ENCODE results near the gene OSBPL1A.

Gene OSBPL1A

DNA sequence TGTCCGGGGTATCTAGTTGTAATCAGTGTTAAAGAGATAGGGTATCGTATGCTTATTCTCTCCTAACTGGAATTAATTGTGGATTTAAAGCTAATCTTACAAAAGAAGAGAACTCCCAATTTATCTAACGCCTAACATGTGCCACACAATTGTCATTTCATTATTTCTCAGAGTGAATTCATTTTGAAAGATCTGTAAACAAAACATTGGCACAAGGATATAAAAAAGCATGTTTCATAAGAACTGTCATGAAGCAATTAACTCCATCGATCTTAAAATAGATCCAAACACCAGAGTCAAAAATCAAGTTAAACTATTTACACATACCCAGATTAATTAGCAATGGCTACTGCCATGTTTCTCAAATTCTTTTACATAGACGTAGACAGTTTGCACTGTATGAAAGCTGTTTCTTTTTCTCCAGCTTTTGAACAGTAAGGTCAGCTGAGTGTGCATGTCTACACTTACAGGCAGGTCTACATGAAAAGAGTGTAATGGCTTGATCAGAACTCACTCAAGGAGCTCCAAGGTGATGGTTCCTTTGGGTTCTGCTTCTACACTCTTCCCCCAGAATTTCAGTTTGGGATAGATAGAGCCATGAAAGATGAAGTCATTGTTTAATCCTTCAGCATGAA, 220.0 kb downstream of the OSBPL1A start:
- Histone ChIP-seq H3K27me3 (ENCODE audit: low read length) (no peaks in the 10 kb centered on the region), H4K20me1 (ENCODE audit: low read depth, low read length) (no peaks in the 10 kb centered on the region), H2AFZ (ENCODE audit: low read depth, low read length, severe bottlenecking) (no peak overlapping the region), H3K79me2 (ENCODE audit: insufficient read depth, low read length) (no peaks in the 10 kb centered on the region), H3K9me2 (replicated peaks; ENCODE audit: insufficient read depth, low read length) (no peaks in the 10 kb centered on the region), H3K4me2 (ENCODE audit: low read depth, low read length, poor library complexity, severe bottlenecking) (peak overlapping the region; percentile 53), H3K9me3 (ENCODE audit: insufficient read depth, low read length) (no peaks in the 10 kb centered on the region), H3F3A (ENCODE audit: insufficient read depth) (no peaks in the 10 kb centered on the region), H3K9ac (ENCODE audit: low read length) (no peak overlapping the region), H3K36me3 (ENCODE audit: low read length) (no peaks in the 10 kb centered on the region), H3K4me3 (ENCODE audit: insufficient read depth, low read length, poor library complexity, severe bottlenecking) (no peak overlapping the region), H3K27ac (ENCODE audit: low read depth, low read length) (no peak overlapping the region)
- TF ChIP-seq EZH2phosphoT487 (conservative IDR thresholded peaks at IDR 0.05; ENCODE audit: low read length) = no peak
- TF ChIP-seq, protein P1, sequence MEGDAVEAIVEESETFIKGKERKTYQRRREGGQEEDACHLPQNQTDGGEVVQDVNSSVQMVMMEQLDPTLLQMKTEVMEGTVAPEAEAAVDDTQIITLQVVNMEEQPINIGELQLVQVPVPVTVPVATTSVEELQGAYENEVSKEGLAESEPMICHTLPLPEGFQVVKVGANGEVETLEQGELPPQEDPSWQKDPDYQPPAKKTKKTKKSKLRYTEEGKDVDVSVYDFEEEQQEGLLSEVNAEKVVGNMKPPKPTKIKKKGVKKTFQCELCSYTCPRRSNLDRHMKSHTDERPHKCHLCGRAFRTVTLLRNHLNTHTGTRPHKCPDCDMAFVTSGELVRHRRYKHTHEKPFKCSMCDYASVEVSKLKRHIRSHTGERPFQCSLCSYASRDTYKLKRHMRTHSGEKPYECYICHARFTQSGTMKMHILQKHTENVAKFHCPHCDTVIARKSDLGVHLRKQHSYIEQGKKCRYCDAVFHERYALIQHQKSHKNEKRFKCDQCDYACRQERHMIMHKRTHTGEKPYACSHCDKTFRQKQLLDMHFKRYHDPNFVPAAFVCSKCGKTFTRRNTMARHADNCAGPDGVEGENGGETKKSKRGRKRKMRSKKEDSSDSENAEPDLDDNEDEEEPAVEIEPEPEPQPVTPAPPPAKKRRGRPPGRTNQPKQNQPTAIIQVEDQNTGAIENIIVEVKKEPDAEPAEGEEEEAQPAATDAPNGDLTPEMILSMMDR (IDR thresholded peaks at IDR 0.05; ENCODE audit: insufficient read depth, low read length, poor library complexity, severe bottlenecking) = no peak

GRCh38 chr18:24176727-24177416, 220.8 kb downstream of the OSBPL1A start:
- peak overlapping the region; percentile 53 for H3K4me2 ChIP-seq (ENCODE audit: low read depth, low read length, poor library complexity, severe bottlenecking)
- no peaks in the 10 kb centered on the region for H3K27me3 ChIP-seq (ENCODE audit: low read length)
- H3K9me3 ChIP-seq (ENCODE audit: insufficient read depth, low read length) = no peaks in the 10 kb centered on the region
- H3K9ac ChIP-seq (ENCODE audit: low read length) = peak overlapping the region; percentile 21; the same call in 1 of the 2 replicates
- no peak overlapping the region for H3K4me3 ChIP-seq (ENCODE audit: insufficient read depth, low read length, poor library complexity, severe bottlenecking)
- H3K79me2 ChIP-seq (ENCODE audit: insufficient read depth, low read length) = no peaks in the 10 kb centered on the region
- H3K9me2 ChIP-seq (replicated peaks; ENCODE audit: insufficient read depth, low read length) = no peaks in the 10 kb centered on the region
- H3K36me3 ChIP-seq (ENCODE audit: low read length) = no peaks in the 10 kb centered on the region
- peak overlapping the region; percentile 30; the same call in 1 of the 2 replicates for H3K27ac ChIP-seq (ENCODE audit: low read depth, low read length)
- TF ChIP-seq EZH2phosphoT487 (conservative IDR thresholded peaks at IDR 0.05; ENCODE audit: low read length) = no peak
- TF ChIP-seq, protein P1 (IDR thresholded peaks at IDR 0.05; ENCODE audit: insufficient read depth, low read length, poor library complexity, severe bottlenecking) = peak; percentile 92
- H4K20me1 ChIP-seq (ENCODE audit: low read depth, low read length) = no peaks in the 10 kb centered on the region
- peak overlapping the region; percentile 89 for H2AFZ ChIP-seq (ENCODE audit: low read depth, low read length, severe bottlenecking)
- H3F3A ChIP-seq (ENCODE audit: insufficient read depth) = no peaks in the 10 kb centered on the region

- Histone ChIP-seq H4K20me1 (ENCODE audit: low read depth, low read length) (no peaks in the 10 kb centered on the region), H3K27me3 (ENCODE audit: low read length) (no peaks in the 10 kb centered on the region), H3K4me3 (ENCODE audit: insufficient read depth, low read length, poor library complexity, severe bottlenecking) (no peak overlapping the region), H3K27ac (ENCODE audit: low read depth, low read length) (no peak overlapping the region), H3K79me2 (ENCODE audit: insufficient read depth, low read length) (no peaks in the 10 kb centered on the region), H3K9me2 (replicated peaks; ENCODE audit: insufficient read depth, low read length) (no peaks in the 10 kb centered on the region), H3K36me3 (ENCODE audit: low read length) (no peaks in the 10 kb centered on the region), H3K4me2 (ENCODE audit: low read depth, low read length, poor library complexity, severe bottlenecking) (no peak overlapping the region), H2AFZ (ENCODE audit: low read depth, low read length, severe bottlenecking) (no peak overlapping the region), H3K9me3 (ENCODE audit: insufficient read depth, low read length) (no peaks in the 10 kb centered on the region), H3K9ac (ENCODE audit: low read length) (no peak overlapping the region), H3F3A (ENCODE audit: insufficient read depth) (no peaks in the 10 kb centered on the region)
- TF ChIP-seq, protein P1 (IDR thresholded peaks at IDR 0.05; ENCODE audit: insufficient read depth, low read length, poor library complexity, severe bottlenecking) = no peak
- TF ChIP-seq EZH2phosphoT487 (conservative IDR thresholded peaks at IDR 0.05; ENCODE audit: low read length) = no peak
These were observed 223.6 kb downstream of the OSBPL1A start for GRCh38 chr18:24173997-24174396.

All from SU-DHL-6 (cell line).